ENCODE measurements around the gene KDM4C.

KDM4C gene

DNA sequence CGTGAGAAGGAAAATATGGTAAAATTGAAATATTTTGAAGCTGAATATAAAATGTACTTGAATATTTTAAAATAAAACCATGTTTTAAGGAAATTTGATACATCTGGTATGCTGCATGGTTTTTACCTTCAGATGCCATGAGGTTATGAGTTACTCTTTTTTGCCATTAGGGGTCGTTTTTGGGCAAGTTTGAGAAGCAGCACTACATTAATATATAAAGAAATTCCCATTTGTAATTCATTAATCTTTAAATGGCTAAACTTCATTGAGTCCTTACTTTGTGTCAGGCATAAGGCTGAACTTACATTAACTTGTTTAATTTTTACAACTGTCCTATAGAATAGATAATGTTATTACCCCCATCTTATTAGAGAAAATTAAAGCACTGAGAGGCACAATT, 152.3 kb downstream of the KDM4C start:
- H3K4me3 ChIP-seq: no peak overlapping the region
- no peak overlapping the region for H3K27ac ChIP-seq
- DNase-seq (ENCODE audit: low spot score): no peak
- TF ChIP-seq, protein P1, sequence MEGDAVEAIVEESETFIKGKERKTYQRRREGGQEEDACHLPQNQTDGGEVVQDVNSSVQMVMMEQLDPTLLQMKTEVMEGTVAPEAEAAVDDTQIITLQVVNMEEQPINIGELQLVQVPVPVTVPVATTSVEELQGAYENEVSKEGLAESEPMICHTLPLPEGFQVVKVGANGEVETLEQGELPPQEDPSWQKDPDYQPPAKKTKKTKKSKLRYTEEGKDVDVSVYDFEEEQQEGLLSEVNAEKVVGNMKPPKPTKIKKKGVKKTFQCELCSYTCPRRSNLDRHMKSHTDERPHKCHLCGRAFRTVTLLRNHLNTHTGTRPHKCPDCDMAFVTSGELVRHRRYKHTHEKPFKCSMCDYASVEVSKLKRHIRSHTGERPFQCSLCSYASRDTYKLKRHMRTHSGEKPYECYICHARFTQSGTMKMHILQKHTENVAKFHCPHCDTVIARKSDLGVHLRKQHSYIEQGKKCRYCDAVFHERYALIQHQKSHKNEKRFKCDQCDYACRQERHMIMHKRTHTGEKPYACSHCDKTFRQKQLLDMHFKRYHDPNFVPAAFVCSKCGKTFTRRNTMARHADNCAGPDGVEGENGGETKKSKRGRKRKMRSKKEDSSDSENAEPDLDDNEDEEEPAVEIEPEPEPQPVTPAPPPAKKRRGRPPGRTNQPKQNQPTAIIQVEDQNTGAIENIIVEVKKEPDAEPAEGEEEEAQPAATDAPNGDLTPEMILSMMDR (IDR thresholded peaks at IDR 0.05): no peak

DNA sequence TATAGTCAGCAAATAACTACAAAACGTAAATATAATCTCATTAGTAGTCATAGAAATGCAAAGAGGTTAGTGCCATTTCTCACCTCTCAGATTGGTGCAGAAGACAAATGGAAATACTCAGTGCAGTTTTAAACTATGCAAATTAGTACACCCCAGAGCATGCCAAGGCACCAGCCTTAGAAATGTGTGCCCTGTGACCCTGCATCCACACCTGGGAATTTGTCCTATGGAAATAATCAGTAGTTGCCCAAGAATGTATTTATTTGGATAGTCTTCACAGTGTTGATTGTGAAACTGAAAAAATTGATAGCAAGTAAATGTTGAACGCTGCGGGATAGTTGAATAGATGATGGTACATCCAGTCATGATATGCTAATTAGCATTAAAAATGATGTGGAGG, 152.7 kb downstream of the KDM4C start:
- Histone ChIP-seq H3K27ac (no peak overlapping the region), H3K4me3 (no peak overlapping the region)
- TF ChIP-seq, protein P1 (IDR thresholded peaks at IDR 0.05): no peak
- DNase-seq (ENCODE audit: low spot score): no peak

DNA sequence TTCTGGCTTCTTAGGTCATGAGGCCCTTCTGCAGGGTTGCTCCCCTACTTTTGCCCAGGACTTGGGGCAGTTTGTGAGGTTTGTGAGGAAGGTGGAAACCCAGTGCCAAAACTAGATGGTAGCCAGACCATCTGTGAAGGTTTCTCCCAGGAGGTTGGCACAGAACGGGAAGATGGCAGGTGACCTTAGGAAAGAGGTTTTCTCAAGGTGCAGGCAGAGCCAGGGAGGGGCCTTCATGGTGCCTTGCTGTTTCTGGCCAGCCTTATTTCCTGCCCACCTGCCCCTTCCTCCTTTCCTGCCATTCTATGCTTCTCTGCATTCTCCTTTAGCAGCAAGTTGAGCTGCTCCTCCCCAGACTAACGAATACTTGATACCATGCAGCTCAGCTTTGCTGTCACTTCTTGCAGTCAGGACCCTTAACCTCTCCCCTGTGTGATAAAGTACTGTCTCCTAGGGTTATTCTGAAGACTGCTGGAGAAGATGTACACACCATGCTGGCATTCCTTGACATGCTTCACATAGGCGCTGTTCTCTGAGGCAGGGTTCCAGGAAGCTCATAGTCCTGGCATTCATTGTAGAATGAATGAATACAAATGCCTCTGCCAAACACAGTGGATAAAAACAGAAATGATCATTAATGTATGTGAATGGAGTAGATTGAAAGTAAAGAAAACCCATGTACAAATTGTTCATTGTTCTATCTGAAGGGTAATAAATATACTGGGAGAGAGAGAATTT, 154.3 kb downstream of the KDM4C start:
- H3K27ac ChIP-seq: no peak overlapping the region
- no peak overlapping the region for H3K4me3 ChIP-seq
- DNase-seq (ENCODE audit: low spot score): no peak
- TF ChIP-seq, protein P1 (IDR thresholded peaks at IDR 0.05): no peak

DNA sequence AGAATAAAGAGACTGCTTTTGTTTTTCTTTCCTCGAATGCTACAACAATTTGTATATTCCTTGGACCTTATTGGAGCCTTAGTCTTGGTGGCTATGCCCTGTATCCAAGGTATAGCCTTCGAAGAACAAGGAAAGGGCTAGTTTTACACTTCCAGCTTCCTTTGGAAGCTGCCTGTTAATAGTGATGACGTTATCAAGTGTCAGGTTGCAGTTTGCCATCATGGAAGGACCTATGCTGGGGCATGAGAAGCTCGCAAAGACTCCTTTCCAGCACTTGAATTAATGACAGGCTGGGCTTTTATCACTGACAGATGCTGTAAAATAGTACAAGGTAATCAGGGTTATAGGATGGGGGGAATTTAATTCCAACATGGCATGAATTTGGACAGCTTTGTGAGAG, 157.9 kb downstream of the KDM4C start:
- H3K27ac ChIP-seq: no peak overlapping the region
- TF ChIP-seq, protein P1 (IDR thresholded peaks at IDR 0.05): no peak
- no peak for DNase-seq (ENCODE audit: low spot score)
- H3K4me3 ChIP-seq: no peak overlapping the region

DNA sequence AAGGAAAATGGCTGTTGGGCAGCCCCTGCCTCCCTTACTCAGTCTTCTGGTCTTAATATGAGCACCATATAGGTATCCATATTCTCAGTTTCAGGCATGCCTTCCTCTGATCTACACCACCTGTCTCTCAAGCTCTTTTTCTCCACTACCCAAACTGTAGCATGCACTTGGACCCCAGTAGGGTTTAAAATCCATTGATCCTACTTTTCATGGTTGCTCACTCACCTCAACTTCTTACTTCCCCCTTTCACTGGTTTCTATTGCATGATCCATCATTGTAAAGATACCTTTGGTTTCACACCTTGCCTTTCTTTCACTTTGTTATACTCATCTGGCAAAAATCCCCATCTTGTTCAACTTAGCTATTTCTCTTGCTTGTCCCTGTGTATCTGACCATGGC, 159.4 kb downstream of the KDM4C start:
- Histone ChIP-seq H3K27ac (no peak overlapping the region), H3K4me3 (no peak overlapping the region)
- TF ChIP-seq, protein P1 (IDR thresholded peaks at IDR 0.05): no peak
- DNase-seq (ENCODE audit: low spot score): no peak

DNA sequence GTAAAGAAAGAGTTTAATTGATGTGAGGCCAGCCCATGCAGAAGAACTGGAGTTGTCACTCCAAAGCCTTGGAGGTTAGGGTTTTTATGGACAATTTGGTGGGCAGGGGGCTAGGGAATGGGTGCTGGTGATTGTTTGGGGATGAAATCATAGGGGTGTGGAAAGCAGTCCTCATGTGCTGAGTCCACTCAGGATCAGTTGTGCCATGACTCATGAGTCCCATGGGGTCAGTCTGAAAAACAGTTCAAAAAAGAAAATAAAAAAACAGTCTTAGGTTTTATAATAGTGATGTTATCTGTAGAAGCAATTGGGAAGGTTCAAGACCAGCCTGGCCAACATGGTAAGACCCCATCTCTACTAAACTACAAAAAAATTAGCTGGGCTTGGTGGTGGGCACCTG, 162.3 kb downstream of the KDM4C start:
- Histone ChIP-seq H3K27ac (no peak overlapping the region), H3K4me3 (no peak overlapping the region)
- TF ChIP-seq, protein P1 (IDR thresholded peaks at IDR 0.05): no peak
- no peak for DNase-seq (ENCODE audit: low spot score)

DNA sequence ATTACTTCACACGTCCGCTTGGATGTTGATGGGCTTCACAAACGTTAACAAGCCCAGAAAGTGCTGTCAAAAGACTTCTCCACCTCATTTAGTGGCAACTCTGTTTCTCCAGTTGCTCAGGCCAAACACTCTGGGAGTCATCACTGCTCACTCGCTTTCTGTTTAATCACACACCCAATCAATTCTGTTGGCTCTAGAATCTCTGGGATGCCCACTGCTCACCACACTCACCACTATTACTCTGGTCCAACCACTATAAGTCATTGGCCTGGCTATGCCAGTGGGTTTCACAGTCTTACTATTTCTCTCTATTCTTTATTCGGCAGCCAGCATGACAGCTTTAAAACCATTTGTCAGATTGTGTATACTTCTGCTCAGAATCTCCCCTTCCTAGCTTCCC, 163.5 kb downstream of the KDM4C start:
- TF ChIP-seq, protein P1 (IDR thresholded peaks at IDR 0.05): no peak
- Histone ChIP-seq H3K27ac (no peak overlapping the region), H3K4me3 (no peak overlapping the region)
- no peak for DNase-seq (ENCODE audit: low spot score)

Data from coronary artery (tissue), 2 donors.